SK-N-SH (cell line): Measurements from ENCODE around the gene AFF3. TPM values are rescaled to one million over a fixed set of nuclear protein-coding genes. Genes with fewer than 3 reads are reported as not detected.

Source experiments
- CTCF ChIA-PET: fragments of 300-600, 350-600 bp; formaldehyde crosslinking; extraction: SDS; loops from one replicate; lab custom pipeline; 2021; lab: Yijun Ruan, JAX
- POLR2A ChIA-PET: fragments of 350-600 bp; sonication (Branson Sonifier 250); formaldehyde crosslinking; extraction: SDS; loops from one replicate; lab custom pipeline; 2020; ENCODE audit warnings: antibody characterized with exemption, inconsistent platforms; lab: Yijun Ruan, JAX
- DNase-seq: peaks from one replicate; pipeline ENCODE4 v3.0.0; 2012
- H2AFZ ChIP-seq: fragments of 200-600 bp; sonication (generic); 2 replicates; pipeline ENCODE4 v1.8.1; 2016; ENCODE audit warnings: antibody characterized with exemption, mild to moderate bottlenecking, low read depth
- H3F3A ChIP-seq: fragments of 200-600 bp; sonication (generic); replicated peaks from 2 replicates; pipeline ENCODE3; 2016; ENCODE audit warnings: antibody characterized with exemption, mild to moderate bottlenecking; ENCODE audit not compliant: insufficient read depth
- H3K27ac ChIP-seq, 2 experiments: fragments of 200-500 bp in 1 of 2; fragments of 200-600 bp in 1 of 2; sonication (Bioruptor generic) in 1 of 2; sonication (generic), shearing (Covaris generic) in 1 of 2; 2 replicates each; pipeline versions ENCODE4 v1.5.1 to v1.6.1; 2014 to 2016; ENCODE audit warnings: low read depth in 2 of 2, inconsistent platforms in 1 of 2, low read length in 1 of 2, mild to moderate bottlenecking in 1 of 2, mixed read lengths in 1 of 2
- H3K27me3 ChIP-seq: fragments of 200-600 bp; sonication (generic), shearing (Covaris generic); 2 replicates; pipeline ENCODE4 v1.6.1; 2016; ENCODE audit warnings: mixed run types; ENCODE audit not compliant: insufficient read depth
- H3K36me3 ChIP-seq, 2 experiments: fragments of 200-500 bp in 1 of 2; fragments of 200-600 bp in 1 of 2; sonication (Bioruptor generic) in 1 of 2; sonication (generic) in 1 of 2; replicated peaks in 1 of 2; 2 replicates each; pipeline versions ENCODE3 to v1.5.1; 2014 to 2016; ENCODE audit warnings: low read length in 1 of 2, mild to moderate bottlenecking in 1 of 2; ENCODE audit not compliant: insufficient read depth in 2 of 2, control insufficient read depth in 1 of 2
- H3K4me1 ChIP-seq, 2 experiments: fragments of 200-500 bp in 1 of 2; fragments of 200-600 bp in 1 of 2; sonication (Bioruptor generic) in 1 of 2; sonication (generic), shearing (Covaris generic) in 1 of 2; 2 replicates each; pipeline versions ENCODE4 v1.5.1 to v1.6.1; 2014 to 2016; ENCODE audit warnings: low read depth in 1 of 2, low read length in 1 of 2, mixed run types in 1 of 2; ENCODE audit not compliant: insufficient read depth in 2 of 2, control insufficient read depth in 1 of 2
- H3K4me2 ChIP-seq: fragments of 200-600 bp; sonication (generic), shearing (Covaris generic); 2 replicates; pipeline ENCODE4 v1.6.1; 2017; ENCODE audit warnings: mixed run types
- H3K4me3 ChIP-seq, 2 experiments: fragments of 200-500 bp in 1 of 2; fragments of 200-600 bp in 1 of 2; sonication (Bioruptor generic) in 1 of 2; sonication (generic), shearing (Covaris generic) in 1 of 2; 2 replicates each; pipeline versions ENCODE4 v1.5.1 to v1.8.1; 2014 to 2016; ENCODE audit warnings: low read depth in 2 of 2, inconsistent platforms in 1 of 2, low read length in 1 of 2, mild to moderate bottlenecking in 1 of 2, mixed read lengths in 1 of 2, moderate library complexity in 1 of 2
- H3K79me2 ChIP-seq: fragments of 200-600 bp; sonication (generic); 2 replicates; pipeline ENCODE4 v1.8.1; 2017; ENCODE audit warnings: mild to moderate bottlenecking; ENCODE audit not compliant: insufficient read depth
- H3K9ac ChIP-seq: fragments of 200-600 bp; sonication (generic); 2 replicates; pipeline ENCODE4 v1.6.1; 2017; ENCODE audit warnings: mixed run types
- H3K9me2 ChIP-seq: fragments of 200-600 bp; sonication (generic); 2 replicates; pipeline ENCODE4 v1.6.1; 2017; ENCODE audit warnings: mixed run types
- H3K9me3 ChIP-seq: fragments of 200-600 bp; sonication (generic); 2 replicates; pipeline ENCODE4 v1.6.1; 2017; ENCODE audit warnings: mixed run types, mild to moderate bottlenecking, moderate library complexity
- H4K20me1 ChIP-seq: fragments of 200-600 bp; sonication (generic); 2 replicates; pipeline ENCODE4 v1.6.1; 2017; ENCODE audit warnings: mild to moderate bottlenecking, mixed run types; ENCODE audit not compliant: insufficient read depth
- CTCF ChIP-seq: fragments of 200-600 bp; sonication (generic); IDR thresholded peaks from 2 replicates; pipeline ENCODE4 v1.6.1; 2017; ENCODE audit warnings: antibody characterized with exemption, mild to moderate bottlenecking, moderate library complexity
- EP300 ChIP-seq, 2 experiments: IDR thresholded peaks; 2 replicates each; pipeline versions ENCODE4 v1.4.0 to v1.6.1; 2012; ENCODE audit warnings: borderline replicate concordance in 1 of 2, low read depth in 1 of 2, low read length in 1 of 2
- FOSL2 ChIP-seq: IDR thresholded peaks from 2 replicates; pipeline ENCODE4 v1.4.0; 2012; ENCODE audit warnings: low read depth, mild to moderate bottlenecking, moderate library complexity, borderline replicate concordance
- GABPA ChIP-seq: IDR thresholded peaks from 2 replicates; pipeline ENCODE4 v1.4.0; 2012; ENCODE audit warnings: low read depth, mild to moderate bottlenecking
- NRF1 ChIP-seq: IDR thresholded peaks from 2 replicates; pipeline ENCODE4 v1.6.1; 2012; ENCODE audit warnings: low read depth, mild to moderate bottlenecking, low read length
- POLR2AphosphoS5 ChIP-seq: IDR thresholded peaks from 2 replicates; pipeline ENCODE4 v1.6.1; 2012; ENCODE audit warnings: low read depth, low read length
- REST ChIP-seq: IDR thresholded peaks from 2 replicates; pipeline ENCODE4 v1.6.1; 2012; ENCODE audit warnings: mild to moderate bottlenecking, low read depth, low read length, moderate library complexity
- SIN3A ChIP-seq: IDR thresholded peaks from 2 replicates; pipeline ENCODE4 v1.6.1; 2012; ENCODE audit warnings: low read depth, mild to moderate bottlenecking, low read length, moderate library complexity, borderline replicate concordance
- SMC3 ChIP-seq: IDR thresholded peaks from 2 replicates; pipeline ENCODE4 v1.6.1; 2012; ENCODE audit warnings: low read depth, low read length, improper control_type of control experiment
- TEAD4 ChIP-seq: IDR thresholded peaks from 2 replicates; pipeline ENCODE4 v1.4.0; 2012; ENCODE audit warnings: mild to moderate bottlenecking, borderline replicate concordance; ENCODE audit not compliant: insufficient read depth
- YY1 ChIP-seq: IDR thresholded peaks from 2 replicates; pipeline ENCODE4 v1.4.0; 2012; ENCODE audit warnings: low read depth, mild to moderate bottlenecking
- ZBTB33 ChIP-seq: IDR thresholded peaks from 2 replicates; pipeline ENCODE4 v1.4.0; 2012; ENCODE audit warnings: low read depth, borderline replicate concordance
- WGBS: methylation state at CpG from one replicate; pipeline ENCODE4 v1.1.6; 2017; ENCODE audit warnings: low lambda C conversion rate; 5-methylcytosine and 5-hydroxymethylcytosine counted together
- polyA plus RNA-seq, 3 experiments: library from polyadenylated mRNA; depleted of rRNA; stranded (reverse); fragments of >200 nt; gene quantifications; 2 replicates each; pipeline ENCODE4 v1.2.3, GENCODE V29; 2012
- TF ChIP-seq, protein P1 (sequence below): IDR thresholded peaks from 2 replicates; pipeline ENCODE4 v1.4.0; 2012; ENCODE audit warnings: low read depth, borderline replicate concordance

Gene AFF3
- polyA plus RNA-seq, 1 of the 3 experiments (the other 2 are of a cell fraction): 0.36 TPM

DNA sequence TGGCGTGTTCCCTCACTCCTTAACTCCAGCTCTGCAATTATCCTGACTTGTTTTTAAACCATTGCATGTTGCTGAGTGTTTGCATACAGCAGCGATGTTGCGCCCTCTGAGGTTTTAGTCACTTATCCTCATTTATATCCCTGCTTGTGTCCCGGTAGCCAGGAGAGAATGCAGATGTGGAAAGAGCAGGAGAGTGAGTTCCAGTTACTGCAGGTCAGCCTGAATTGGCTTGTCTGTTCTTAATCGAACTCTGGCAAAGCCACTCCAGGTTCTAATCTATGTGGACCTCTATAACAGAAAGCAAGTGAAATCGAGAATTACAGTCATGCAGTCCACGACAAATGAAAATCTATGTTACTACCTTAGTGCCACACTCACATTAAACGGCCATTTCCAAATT lies 357.4 kb downstream of the AFF3 start:
- Histone ChIP-seq H3K27ac (no peak overlapping the region), H3K9ac (no peak overlapping the region), H2AFZ (no peak overlapping the region), H3F3A (no peaks in the 10 kb centered on the region), H3K9me3 (no peaks in the 10 kb centered on the region), H3K9me2 (no peaks in the 10 kb centered on the region), H3K36me3 (no peaks in the 10 kb centered on the region), H3K27me3 (no peaks in the 10 kb centered on the region), H3K4me2 (no peak overlapping the region), H3K79me2 (no peaks in the 10 kb centered on the region), H3K4me3 (no peak overlapping the region), H4K20me1 (no peaks in the 10 kb centered on the region), H3K4me1 (no peaks in the 10 kb centered on the region; a peak in 1 of 4 replicates)
- TF ChIP-seq TEAD4 (no peak), YY1 (no peak), ZBTB33 (no peak), REST (no peak), GABPA (no peak), EP300 (IDR thresholded peaks at IDR 0.05; ENCODE audit: borderline replicate concordance in 1 of 2, low read depth in 1 of 2, low read length in 1 of 2) (no peak), CTCF (no peak), POLR2AphosphoS5 (no peak), SIN3A (no peak), SMC3 (no peak), FOSL2 (no peak), NRF1 (no peak)
- TF ChIP-seq, protein P1, sequence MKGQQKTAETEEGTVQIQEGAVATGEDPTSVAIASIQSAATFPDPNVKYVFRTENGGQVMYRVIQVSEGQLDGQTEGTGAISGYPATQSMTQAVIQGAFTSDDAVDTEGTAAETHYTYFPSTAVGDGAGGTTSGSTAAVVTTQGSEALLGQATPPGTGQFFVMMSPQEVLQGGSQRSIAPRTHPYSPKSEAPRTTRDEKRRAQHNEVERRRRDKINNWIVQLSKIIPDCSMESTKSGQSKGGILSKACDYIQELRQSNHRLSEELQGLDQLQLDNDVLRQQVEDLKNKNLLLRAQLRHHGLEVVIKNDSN: no peak
- 72% methylated on average over 8 of the region's 8 CpGs for WGBS
- ChIA-PET POLR2A (no interaction called here), CTCF (no interaction called here)
- DNase-seq: no peak
